HG02981 (cell line): ENCODE results near the gene MCCD1.

Source experiments
- ATAC-seq: cut with Tn5 transposase; IDR thresholded peaks from one replicate; pipeline ENCODE4 v1.9.1; 2021; ENCODE audit warnings: mild to moderate bottlenecking, moderate library complexity; ENCODE audit not compliant: unreplicated experiment

The MCCD1 gene

DNA sequence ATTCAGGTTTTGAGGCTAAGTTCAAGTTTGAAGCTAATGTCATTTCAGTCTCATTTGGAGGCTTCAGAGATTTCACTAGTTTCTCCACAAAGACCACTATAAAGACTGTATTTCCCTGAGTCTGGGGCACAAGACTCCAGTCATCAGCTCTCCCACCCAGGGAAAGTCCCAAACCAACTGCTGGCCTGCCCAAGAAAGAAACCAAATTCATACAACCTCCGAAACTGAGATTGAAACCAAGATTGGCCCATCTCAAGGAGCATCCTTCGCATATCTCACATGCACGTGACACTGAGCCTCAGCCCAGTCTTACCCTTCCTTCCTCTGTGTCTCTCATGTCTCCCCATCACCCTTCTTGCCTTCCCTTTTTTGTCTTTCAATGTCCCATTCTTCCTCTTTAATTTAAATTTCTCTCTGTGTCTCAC lies 39.8 kb downstream of the MCCD1 start:
- peak; percentile 60 for ATAC-seq

- ATAC-seq = no peak
Measured at GRCh38 chr6:31569861-31570536, 41.2 kb downstream of the MCCD1 start.

DNA sequence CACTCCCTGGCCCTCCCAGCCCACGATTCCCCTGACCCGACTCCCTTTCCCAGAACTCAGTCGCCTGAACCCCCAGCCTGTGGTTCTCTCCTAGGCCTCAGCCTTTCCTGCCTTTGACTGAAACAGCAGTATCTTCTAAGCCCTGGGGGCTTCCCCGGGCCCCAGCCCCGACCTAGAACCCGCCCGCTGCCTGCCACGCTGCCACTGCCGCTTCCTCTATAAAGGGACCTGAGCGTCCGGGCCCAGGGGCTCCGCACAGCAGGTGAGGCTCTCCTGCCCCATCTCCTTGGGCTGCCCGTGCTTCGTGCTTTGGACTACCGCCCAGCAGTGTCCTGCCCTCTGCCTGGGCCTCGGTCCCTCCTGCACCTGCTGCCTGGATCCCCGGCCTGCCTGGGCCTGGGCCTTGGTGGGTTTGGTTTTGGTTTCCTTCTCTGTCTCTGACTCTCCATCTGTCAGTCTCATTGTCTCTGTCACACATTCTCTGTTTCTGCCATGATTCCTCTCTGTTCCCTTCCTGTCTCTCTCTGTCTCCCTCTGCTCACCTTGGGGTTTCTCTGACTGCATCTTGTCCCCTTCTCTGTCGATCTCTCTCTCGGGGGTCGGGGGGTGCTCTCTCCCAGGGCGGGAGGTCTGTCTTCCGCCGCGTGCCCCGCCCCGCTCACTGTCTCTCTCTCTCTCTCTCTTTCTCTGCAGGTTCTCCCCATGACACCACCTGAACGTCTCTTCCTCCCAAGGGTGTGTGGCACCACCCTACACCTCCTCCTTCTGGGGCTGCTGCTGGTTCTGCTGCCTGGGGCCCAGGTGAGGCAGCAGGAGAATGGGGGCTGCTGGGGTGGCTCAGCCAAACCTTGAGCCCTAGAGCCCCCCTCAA lies 43.5 kb downstream of the MCCD1 start, which contains the start of gene LTA:
Gene LTA (plus strand): TSS at position 249 of the 871 bp plus-strand sequence. CDS start 454 bp downstream, at position 703.
- ATAC-seq = peak; percentile 38

- ATAC-seq = no peak
Measured at GRCh38 chr6:31573239-31574105, 44.7 kb downstream of the MCCD1 start.

GRCh38 chr6:31574106-31575061 lies 45.6 kb downstream of the MCCD1 start:
- no peak for ATAC-seq

GRCh38 chr6:31575335-31575901 lies 46.7 kb downstream of the MCCD1 start, which contains the start of gene TNF:
TSS of gene TNF (plus strand) at chr6:31575565. CDS start at chr6:31575742, 177 bp downstream.
- ATAC-seq = no peak

- ATAC-seq = no peak
Measured at GRCh38 chr6:31575952-31576685, 47.4 kb downstream of the MCCD1 start.

DNA sequence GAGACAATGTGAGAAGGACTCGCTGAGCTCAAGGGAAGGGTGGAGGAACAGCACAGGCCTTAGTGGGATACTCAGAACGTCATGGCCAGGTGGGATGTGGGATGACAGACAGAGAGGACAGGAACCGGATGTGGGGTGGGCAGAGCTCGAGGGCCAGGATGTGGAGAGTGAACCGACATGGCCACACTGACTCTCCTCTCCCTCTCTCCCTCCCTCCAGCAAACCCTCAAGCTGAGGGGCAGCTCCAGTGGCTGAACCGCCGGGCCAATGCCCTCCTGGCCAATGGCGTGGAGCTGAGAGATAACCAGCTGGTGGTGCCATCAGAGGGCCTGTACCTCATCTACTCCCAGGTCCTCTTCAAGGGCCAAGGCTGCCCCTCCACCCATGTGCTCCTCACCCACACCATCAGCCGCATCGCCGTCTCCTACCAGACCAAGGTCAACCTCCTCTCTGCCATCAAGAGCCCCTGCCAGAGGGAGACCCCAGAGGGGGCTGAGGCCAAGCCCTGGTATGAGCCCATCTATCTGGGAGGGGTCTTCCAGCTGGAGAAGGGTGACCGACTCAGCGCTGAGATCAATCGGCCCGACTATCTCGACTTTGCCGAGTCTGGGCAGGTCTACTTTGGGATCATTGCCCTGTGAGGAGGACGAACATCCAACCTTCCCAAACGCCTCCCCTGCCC lies 48.3 kb downstream of the MCCD1 start:
- no peak for ATAC-seq

GRCh38 chr6:31577579-31577966 lies 48.8 kb downstream of the MCCD1 start:
- ATAC-seq = no peak

GRCh38 chr6:31578184-31579118 lies 49.7 kb downstream of the MCCD1 start:
- ATAC-seq = no peak

DNA sequence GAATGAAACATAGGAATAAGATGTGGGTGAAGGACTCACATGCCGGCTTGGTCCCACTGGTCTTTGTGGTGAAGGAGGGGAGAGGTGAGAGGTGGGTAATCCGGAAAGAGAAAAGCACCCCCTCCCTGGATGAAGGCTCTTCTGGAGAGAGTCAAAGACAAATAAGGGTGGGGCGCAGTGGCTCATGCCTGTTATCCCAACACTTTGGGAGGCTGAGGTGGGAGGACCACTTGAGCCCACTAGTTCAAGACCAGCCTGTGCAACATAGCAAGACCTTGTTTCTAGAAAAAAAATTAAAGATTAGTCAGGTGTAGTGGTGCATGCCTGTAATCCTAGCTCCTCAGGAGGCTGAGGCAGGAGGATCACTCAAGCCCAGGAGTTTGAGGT lies 50.4 kb downstream of the MCCD1 start:
- ATAC-seq = no peak
